ENCODE measurements around the gene SMYD2.

- TF ChIP-seq CTCF (conservative IDR thresholded peaks at IDR 0.05; ENCODE audit: low read depth, low read length): no peak
- no peak for TF ChIP-seq EZH2 (IDR thresholded peaks at IDR 0.05; ENCODE audit: borderline replicate concordance, low read depth, low read length, poor library complexity, severe bottlenecking)
Observed at GRCh38 chr1:214326406-214326805, 45.4 kb downstream of the SMYD2 start.

Data from A673 (cell line).